Astrocyte (in vitro differentiated cells and primary cell): ENCODE results near the gene TMEM98.
"Not testable (repeated sequence)": the region's sequence is repeated elsewhere in the genome, so short reads cannot be mapped to it uniquely, and the experiment has no call there.

Source experiments
- CTCF ChIP-seq: IDR thresholded peaks from 2 replicates; pipeline ENCODE4 v1.5.1; 2011; ENCODE audit warnings: low read depth, mild to moderate bottlenecking, inconsistent platforms, low read length, moderate library complexity; ENCODE audit not compliant: insufficient read depth
- EZH2 ChIP-seq: IDR thresholded peaks from 2 replicates; pipeline ENCODE4 v1.6.1; 2012; ENCODE audit warnings: mild to moderate bottlenecking, low read length, inconsistent platforms; ENCODE audit not compliant: insufficient read depth

DNA sequence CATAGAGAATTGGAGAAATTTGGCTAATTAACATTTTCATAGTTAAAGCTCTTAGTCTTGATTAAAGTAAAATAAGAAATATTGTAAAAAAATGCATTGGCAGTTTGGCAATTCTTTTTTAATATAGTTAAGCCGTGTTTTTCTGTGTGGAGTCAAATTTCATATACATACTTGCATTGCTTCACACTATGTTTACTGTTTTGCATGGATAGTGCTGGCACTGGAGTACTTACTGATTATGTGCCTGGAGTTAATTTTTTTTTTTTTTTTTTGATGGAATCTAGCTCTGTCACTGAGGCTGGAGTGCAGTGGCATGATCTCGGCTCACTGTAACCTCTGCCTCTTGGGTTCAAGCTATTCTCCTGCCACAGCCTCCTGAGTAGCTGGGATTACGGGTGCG is 8.1 kb upstream of the TMEM98 start:
- TF ChIP-seq EZH2, CTCF: not testable (repeated sequence)
